Neural cell (in vitro differentiated cells): ENCODE results near the gene IGF2R. TPM values are rescaled to one million over a fixed set of nuclear protein-coding genes. Genes with fewer than 3 reads are reported as not detected.

Experiments
- H2AFZ ChIP-seq: fragments of 200-600, 300-800 bp; sonication (generic), shearing (Covaris generic); 2 replicates; pipeline ENCODE4 v1.6.0; 2014; ENCODE audit warnings: low read depth, mild to moderate bottlenecking, antibody characterized with exemption, low read length, moderate library complexity
- H3F3A ChIP-seq: fragments of 200-600 bp; shearing (Covaris generic); 2 replicates; pipeline ENCODE4 v1.6.1; 2016; ENCODE audit warnings: mild to moderate bottlenecking, moderate library complexity, mixed read lengths, antibody characterized with exemption, low read length; ENCODE audit not compliant: insufficient read depth, poor library complexity, severe bottlenecking
- H3K27ac ChIP-seq: fragments of 200-600, 300-800 bp; sonication (generic), shearing (Covaris generic); 2 replicates; pipeline ENCODE4 v1.5.1; 2014; ENCODE audit warnings: mild to moderate bottlenecking, low read length, moderate library complexity
- H3K27me3 ChIP-seq: fragments of 300-800, 200-600 bp; sonication (generic), shearing (Covaris generic); 2 replicates; pipeline ENCODE4 v1.6.0; 2014; ENCODE audit warnings: mild to moderate bottlenecking, low read depth, low read length, moderate library complexity; ENCODE audit not compliant: insufficient read depth
- H3K36me3 ChIP-seq: fragments of 300-800, 200-600 bp; sonication (generic), shearing (Covaris generic); 2 replicates; pipeline ENCODE4 v1.5.1; 2014; ENCODE audit warnings: mild to moderate bottlenecking, antibody characterized with exemption, low read length, moderate library complexity; ENCODE audit not compliant: insufficient read depth
- H3K4me2 ChIP-seq: fragments of 300-800, 200-600 bp; sonication (generic), shearing (Covaris generic); 2 replicates; pipeline ENCODE4 v1.6.0; 2014; ENCODE audit warnings: mild to moderate bottlenecking, low read length
- H3K4me3 ChIP-seq: fragments of 300-800, 200-600 bp; sonication (generic), shearing (Covaris generic); 2 replicates; pipeline ENCODE4 v1.5.1; 2014; ENCODE audit warnings: mild to moderate bottlenecking, low read length, moderate library complexity
- H3K79me2 ChIP-seq: fragments of 200-600 bp; shearing (Covaris generic); replicated peaks from 2 replicates; pipeline ENCODE4 v1.6.0; 2014; ENCODE audit warnings: mild to moderate bottlenecking, low read length, moderate library complexity; ENCODE audit not compliant: insufficient read depth
- H3K9ac ChIP-seq: fragments of 300-800, 200-600 bp; sonication (generic), shearing (Covaris generic); 2 replicates; pipeline ENCODE4 v1.6.1; 2016; ENCODE audit warnings: mild to moderate bottlenecking, low read length, mixed read lengths
- H3K9me2 ChIP-seq: fragments of 200-600 bp; shearing (Covaris generic); 2 replicates; pipeline ENCODE4 v1.6.1; 2016; ENCODE audit warnings: mild to moderate bottlenecking, low read length, mixed read lengths; ENCODE audit not compliant: insufficient read depth
- H3K9me3 ChIP-seq: fragments of 200-600, 300-800 bp; sonication (generic), shearing (Covaris generic); 2 replicates; pipeline ENCODE4 v1.6.1; 2016; ENCODE audit warnings: mild to moderate bottlenecking, mixed run types, low read length, moderate library complexity, mixed read lengths
- H4K20me1 ChIP-seq: fragments of 200-600 bp; shearing (Covaris generic); 2 replicates; pipeline ENCODE4 v1.6.1; 2016; ENCODE audit warnings: mild to moderate bottlenecking, mixed run types; ENCODE audit not compliant: insufficient read depth
- CTCF ChIP-seq: fragments of 450-650 bp; IDR thresholded peaks from 2 replicates; pipeline ENCODE4 v1.5.1; 2014; ENCODE audit warnings: antibody characterized with exemption, mild to moderate bottlenecking, moderate library complexity; ENCODE audit not compliant: poor library complexity, severe bottlenecking
- EP300 ChIP-seq: fragments of 450-650 bp; conservative IDR thresholded peaks from 2 replicates; pipeline ENCODE4 v1.6.1; 2014; ENCODE audit warnings: antibody characterized with exemption, mild to moderate bottlenecking, moderate library complexity; ENCODE audit not compliant: poor library complexity, severe bottlenecking
- EZH2 ChIP-seq: fragments of 200-600, 300-800 bp; shearing (Covaris generic), sonication (generic); IDR thresholded peaks from 2 replicates; pipeline ENCODE4 v1.6.1; 2014; ENCODE audit warnings: antibody characterized with exemption, low read length, borderline replicate concordance, mild to moderate bottlenecking; ENCODE audit not compliant: insufficient read depth, poor library complexity, severe bottlenecking
- MXI1 ChIP-seq: fragments of 450-650 bp; conservative IDR thresholded peaks from 2 replicates; pipeline ENCODE4 v1.6.1; 2014; ENCODE audit warnings: antibody characterized with exemption, mild to moderate bottlenecking; ENCODE audit not compliant: poor library complexity, severe bottlenecking
- POLR2AphosphoS5 ChIP-seq: IDR thresholded peaks from 2 replicates; pipeline ENCODE4 v1.6.1; 2012
- RAD21 ChIP-seq: fragments of 450-650 bp; conservative IDR thresholded peaks from 2 replicates; pipeline ENCODE4 v1.6.1; 2014; ENCODE audit warnings: antibody characterized with exemption, mild to moderate bottlenecking, moderate library complexity
- REST ChIP-seq: IDR thresholded peaks from 2 replicates; pipeline ENCODE4 v1.6.1; 2012; ENCODE audit warnings: borderline replicate concordance
- SMC3 ChIP-seq: fragments of 450-650 bp; conservative IDR thresholded peaks from 2 replicates; pipeline ENCODE4 v1.6.1; 2014; ENCODE audit warnings: antibody characterized with exemption, mild to moderate bottlenecking, moderate library complexity; ENCODE audit not compliant: poor library complexity
- TAF1 ChIP-seq: IDR thresholded peaks from 2 replicates; pipeline ENCODE4 v1.6.1; 2012; ENCODE audit warnings: low read depth
- polyA plus RNA-seq: library from polyadenylated mRNA; depleted of rRNA; stranded (reverse); fragments of >200 nt; gene quantifications from 2 replicates; pipeline ENCODE4 v1.2.3, GENCODE V29; 2014

The IGF2R gene
- polyA plus RNA-seq, 1 donor from 2014 or later = 15.0 TPM

GRCh38 chr6:160077526-160077925, 108.6 kb downstream of the IGF2R start:
- Histone ChIP-seq H3K9me2 (no peaks in the 10 kb centered on the region), H3F3A (no peaks in the 10 kb centered on the region), H3K9me3 (no peaks in the 10 kb centered on the region), H3K4me3 (no peak overlapping the region), H3K79me2 (no peaks in the 10 kb centered on the region), H4K20me1 (no peaks in the 10 kb centered on the region), H3K27ac (no peak overlapping the region), H2AFZ (no peak overlapping the region), H3K36me3 (peaks cover 4% of the 10 kb centered on the region), H3K4me2 (no peak overlapping the region), H3K9ac (no peak overlapping the region), H3K27me3 (no peaks in the 10 kb centered on the region)
- TF ChIP-seq CTCF = no peak
- TF ChIP-seq TAF1 = no peak
- TF ChIP-seq POLR2AphosphoS5 = no peak
- TF ChIP-seq EZH2 = no peak
- no peak for TF ChIP-seq EP300
- no peak for TF ChIP-seq REST
- no peak for TF ChIP-seq RAD21
- no peak for TF ChIP-seq SMC3
- no peak for TF ChIP-seq MXI1

GRCh38 chr6:160078883-160079685, 110.2 kb downstream of the IGF2R start:
- Histone ChIP-seq H3K9me3 (no peaks in the 10 kb centered on the region), H3F3A (no peaks in the 10 kb centered on the region), H3K9ac (no peak overlapping the region), H3K27ac (no peak overlapping the region), H3K4me3 (no peak overlapping the region), H4K20me1 (no peaks in the 10 kb centered on the region), H3K4me2 (no peak overlapping the region), H3K27me3 (no peaks in the 10 kb centered on the region), H3K36me3 (no peaks in the 10 kb centered on the region), H3K9me2 (no peaks in the 10 kb centered on the region), H2AFZ (no peak overlapping the region), H3K79me2 (no peaks in the 10 kb centered on the region)
- TF ChIP-seq RAD21 (no peak), TAF1 (no peak), POLR2AphosphoS5 (no peak), REST (no peak), MXI1 (no peak)
